Skeletal muscle tissue (tissue), 5 donors: ENCODE results near the gene NXF1. TPM values are rescaled to one million over a fixed set of nuclear protein-coding genes. Genes with fewer than 3 reads are reported as not detected.
A peak's percentile ranks its signal among the peaks of the same experiment; 100 is the strongest.
"Not testable (repeated sequence)": the region's sequence is repeated elsewhere in the genome, so short reads cannot be mapped to it uniquely, and the experiment has no call there.

ENCODE experiments used
- H3K27ac ChIP-seq: one replicate; pipeline ENCODE4 v1.7.0; 2013; ENCODE audit warnings: mild to moderate bottlenecking, low read depth, low read length, inconsistent platforms
- H3K27me3 ChIP-seq, 3 donors: one replicate each; pipeline ENCODE4 v1.7.0; 2013; ENCODE audit warnings: low read length in 3 of 3; ENCODE audit not compliant: control insufficient read depth in 3 of 3, insufficient read depth in 3 of 3
- H3K36me3 ChIP-seq, 3 donors: one replicate each; pipeline ENCODE4 v1.7.0; 2013; ENCODE audit warnings: low read length in 3 of 3; ENCODE audit not compliant: control insufficient read depth in 3 of 3, insufficient read depth in 3 of 3
- H3K4me1 ChIP-seq, 3 donors: one replicate each; pipeline ENCODE4 v1.7.0; 2013; ENCODE audit warnings: low read length in 3 of 3, mild to moderate bottlenecking in 3 of 3; ENCODE audit not compliant: control insufficient read depth in 3 of 3, insufficient read depth in 3 of 3
- H3K4me3 ChIP-seq, 3 donors: one replicate each; pipeline ENCODE4 v1.7.0; 2013; ENCODE audit warnings: low read length in 3 of 3
- H3K9ac ChIP-seq, 3 donors: one replicate each; pipeline ENCODE4 v1.7.0; 2013; ENCODE audit warnings: low read length in 3 of 3, mild to moderate bottlenecking in 3 of 3, moderate library complexity in 2 of 3, low read depth in 1 of 3
- H3K9me3 ChIP-seq, 3 donors: one replicate each; pipeline ENCODE4 v1.7.0; 2013; ENCODE audit warnings: low read length in 3 of 3; ENCODE audit not compliant: control insufficient read depth in 3 of 3
- small RNA-seq: library from RNA; depleted of rRNA; stranded (forward); fragments of <200 nt; gene quantifications from one replicate; pipeline ENCODE3, GENCODE V24; 2014
- total RNA-seq: library from RNA; depleted of rRNA; stranded (reverse); fragments of >200 nt; gene quantifications from one replicate; pipeline ENCODE4 v1.2.3, GENCODE V29; 2014
- donor health status: Osteomylitis.

The NXF1 gene
- total RNA-seq, 1 donor from 2014 or later: 12.5 TPM

GRCh38 chr11:62749931-62750330 lies 55.3 kb downstream of the NXF1 start:
- H3K27me3 ChIP-seq, H3K9me3 ChIP-seq, H3K9ac ChIP-seq, H3K27ac ChIP-seq, H3K4me3 ChIP-seq: not testable (repeated sequence)
- H3K4me1 ChIP-seq: peaks cover 15 to 24% (median 17%) of the 10 kb centered on the region in 3 donors
- peaks cover 9 to 14% (median 13%) of the 10 kb centered on the region in 3 donors for H3K36me3 ChIP-seq

GRCh38 chr11:62747475-62748160 lies 57.6 kb downstream of the NXF1 start:
- Histone ChIP-seq H3K9ac (peak overlapping the region in 1 of 3 donors; percentile 16), H3K9me3 (no peaks in the 10 kb centered on the region), H3K27me3 (no peaks in the 10 kb centered on the region), H3K4me3 (no peak overlapping the region), H3K27ac (no peak overlapping the region), H3K4me1 (peaks cover 4 to 5% (median 4%) of the 10 kb centered on the region in 3 donors), H3K36me3 (peaks cover 6 to 7% (median 7%) of the 10 kb centered on the region in 3 donors)

Small RNA genes within 50 kb of the gene (small RNA-seq; reads per million reads assigned to genes)
- gene MIR6514: 0.49 reads per million, percentile 60 among the genes with 10 or more reads in this experiment
- not detected for gene RF00099
- not detected for gene RNU6-118P
- gene SNORD22: not detected
- not detected for gene SNORD26
- not detected for gene SNORD27
- not detected for gene SNORD28
- gene SNORD30: 213 reads per million, percentile 97 among the genes with 10 or more reads in this experiment

Other genes with a start within 250 kb of the NXF1 start
- gene EEF1G, start 231.5 kb downstream of the NXF1 start, total RNA-seq: 2,520 TPM
- gene TUT1, start 213.9 kb downstream of the NXF1 start, total RNA-seq: 4.2 TPM
- 63.7 TPM for gene MTA2, start 203.6 kb downstream of the NXF1 start, total RNA-seq
- 7.3 TPM for gene EML3, start 192.7 kb downstream of the NXF1 start, total RNA-seq
- 1.6 TPM for gene ROM1, start 192.2 kb downstream of the NXF1 start, total RNA-seq
- gene B3GAT3, start 183.5 kb downstream of the NXF1 start, total RNA-seq: 8.4 TPM
- 99.7 TPM for gene GANAB, start 158.8 kb downstream of the NXF1 start, total RNA-seq
- gene INTS5, start 152.1 kb downstream of the NXF1 start, total RNA-seq: 15.1 TPM
- gene C11orf98, start 140.2 kb downstream of the NXF1 start, total RNA-seq: 22.4 TPM
- 4.7 TPM for gene CSKMT, start 140.1 kb downstream of the NXF1 start, total RNA-seq
- gene UQCC3, start 133.8 kb downstream of the NXF1 start, total RNA-seq: 4.7 TPM
- gene LBHD1, start 133.2 kb downstream of the NXF1 start, total RNA-seq: 1.0 TPM
- gene UBXN1, start 126.4 kb downstream of the NXF1 start, total RNA-seq: 106 TPM
- 9.9 TPM for gene LRRN4CL, start 115.9 kb downstream of the NXF1 start, total RNA-seq
- gene BSCL2, start 98.0 kb downstream of the NXF1 start, total RNA-seq: 19.8 TPM
- not detected for gene GNG3, start 97.8 kb downstream of the NXF1 start, total RNA-seq
- 18.8 TPM for gene HNRNPUL2, start 78.0 kb downstream of the NXF1 start, total RNA-seq
- gene TTC9C, start 77.0 kb downstream of the NXF1 start, total RNA-seq: 25.6 TPM
- 11.5 TPM for gene ZBTB3, start 51.3 kb downstream of the NXF1 start, total RNA-seq
- gene POLR2G, start 43.9 kb downstream of the NXF1 start, total RNA-seq: 50.1 TPM
- 11.5 TPM for gene TAF6L, start 34.0 kb downstream of the NXF1 start, total RNA-seq
- gene TMEM179B, start 18.0 kb downstream of the NXF1 start, total RNA-seq: 16.2 TPM
- gene TMEM223, start 13.4 kb downstream of the NXF1 start, total RNA-seq: 20.9 TPM
- 33.9 TPM for gene STX5, start 26.6 kb upstream of the NXF1 start, total RNA-seq
- gene TEX54, start 27.4 kb upstream of the NXF1 start, total RNA-seq: not detected
- 65.8 TPM for gene WDR74, start 34.1 kb upstream of the NXF1 start, total RNA-seq
- gene SLC3A2, start 75.5 kb upstream of the NXF1 start, total RNA-seq: 56.4 TPM
- gene CHRM1, start 115.9 kb upstream of the NXF1 start, total RNA-seq: not detected
- not detected for gene SLC22A6, start 179.5 kb upstream of the NXF1 start, total RNA-seq
- gene SLC22A8, start 210.4 kb upstream of the NXF1 start, total RNA-seq: not detected